ENCODE data around the gene SLC35F4.

DNA sequence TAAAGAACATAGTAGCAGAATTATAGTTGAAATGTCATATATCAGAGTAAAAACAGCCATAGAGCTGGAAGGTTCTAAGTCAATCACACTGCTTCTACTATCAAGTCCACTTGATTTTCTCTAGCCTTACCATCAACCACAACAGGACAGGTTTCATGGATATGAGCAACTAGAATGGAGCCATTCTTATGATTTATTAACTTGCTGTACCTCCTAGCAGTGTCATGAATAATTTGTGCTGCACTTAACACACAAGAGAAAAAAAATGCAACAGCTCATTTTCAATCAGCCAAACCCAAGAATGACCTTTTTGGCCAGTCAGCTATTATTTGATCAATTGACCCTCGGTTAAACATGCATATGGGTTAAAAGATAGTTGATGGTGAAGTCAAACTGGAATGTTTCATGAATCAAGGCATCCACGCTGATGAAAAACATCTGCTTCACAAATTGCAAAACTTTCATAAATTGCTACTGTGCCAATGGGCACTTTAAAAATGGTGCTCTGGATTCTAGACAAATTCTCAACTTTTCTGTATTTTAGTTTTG, 316.8 kb downstream of the SLC35F4 start:
- TF ChIP-seq, protein P1, sequence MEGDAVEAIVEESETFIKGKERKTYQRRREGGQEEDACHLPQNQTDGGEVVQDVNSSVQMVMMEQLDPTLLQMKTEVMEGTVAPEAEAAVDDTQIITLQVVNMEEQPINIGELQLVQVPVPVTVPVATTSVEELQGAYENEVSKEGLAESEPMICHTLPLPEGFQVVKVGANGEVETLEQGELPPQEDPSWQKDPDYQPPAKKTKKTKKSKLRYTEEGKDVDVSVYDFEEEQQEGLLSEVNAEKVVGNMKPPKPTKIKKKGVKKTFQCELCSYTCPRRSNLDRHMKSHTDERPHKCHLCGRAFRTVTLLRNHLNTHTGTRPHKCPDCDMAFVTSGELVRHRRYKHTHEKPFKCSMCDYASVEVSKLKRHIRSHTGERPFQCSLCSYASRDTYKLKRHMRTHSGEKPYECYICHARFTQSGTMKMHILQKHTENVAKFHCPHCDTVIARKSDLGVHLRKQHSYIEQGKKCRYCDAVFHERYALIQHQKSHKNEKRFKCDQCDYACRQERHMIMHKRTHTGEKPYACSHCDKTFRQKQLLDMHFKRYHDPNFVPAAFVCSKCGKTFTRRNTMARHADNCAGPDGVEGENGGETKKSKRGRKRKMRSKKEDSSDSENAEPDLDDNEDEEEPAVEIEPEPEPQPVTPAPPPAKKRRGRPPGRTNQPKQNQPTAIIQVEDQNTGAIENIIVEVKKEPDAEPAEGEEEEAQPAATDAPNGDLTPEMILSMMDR (IDR thresholded peaks at IDR 0.05 in 8 of 11, conservative IDR thresholded peaks at IDR 0.05 in 3 of 11) = no peak
- TF ChIP-seq POLR2A (IDR thresholded peaks at IDR 0.05) (no peak), POLR2AphosphoS5 (IDR thresholded peaks at IDR 0.05) (no peak)
